B cell (primary cell): ENCODE measurements around the gene MRNIP. TPM values are rescaled to one million over a fixed set of nuclear protein-coding genes. Genes with fewer than 3 reads are reported as not detected.

Experiments
- ATAC-seq: fragments of 200-7000 bp; cut with Tn5 transposase; one replicate; pipeline ENCODE4 v1.10.0; 2021; ENCODE audit warnings: low read depth, mild to moderate bottlenecking, moderate number of reproducible peaks, moderate library complexity
- CTCF ChIA-PET: fragments of 350-600 bp; sonication (Branson Sonifier 250); formaldehyde crosslinking; loops from one replicate; lab custom pipeline; 2021; ENCODE audit warnings: antibody characterized with exemption, inconsistent platforms; lab: Charles Lee
- POLR2A ChIA-PET: fragments of 350-600 bp; sonication (Branson Sonifier 250); formaldehyde crosslinking; loops from one replicate; lab custom pipeline; 2021; ENCODE audit warnings: antibody characterized with exemption; lab: Charles Lee
- DNase-seq: peaks from one replicate; pipeline ENCODE4 v3.0.0; 2013
- H2AFZ ChIP-seq: 2 replicates; pipeline ENCODE4 v1.6.1; 2012; ENCODE audit warnings: mild to moderate bottlenecking, low read depth, low read length; ENCODE audit not compliant: insufficient read depth, poor library complexity, severe bottlenecking
- H3K27ac ChIP-seq, 2 donors: 1 replicate in 1 of 2; 2 replicates in 1 of 2; pipeline ENCODE4 v1.5.1; 2012 to 2013; ENCODE audit warnings: low read length in 2 of 2, mild to moderate bottlenecking in 2 of 2, moderate library complexity in 1 of 2
- H3K27me3 ChIP-seq, 4 experiments: fragments of 200-600 bp in 1 of 4; sonication (generic) in 1 of 4; replicated peaks in 1 of 4; 1 replicate in 2 of 4; 2 replicates in 2 of 4; pipeline versions ENCODE4 v1.6.1 to v1.7.0; 2013 to 2016; ENCODE audit warnings: low read length in 3 of 4, mild to moderate bottlenecking in 2 of 4, mixed read lengths in 1 of 4, moderate library complexity in 1 of 4; ENCODE audit not compliant: insufficient read depth in 4 of 4, control insufficient read depth in 3 of 4; ENCODE audit errors: control extremely low read depth in 1 of 4
- H3K36me3 ChIP-seq, 2 experiments: replicated peaks in 1 of 2; 1 replicate in 1 of 2; 2 replicates in 1 of 2; pipeline versions ENCODE4 v1.6.1 to v1.7.1; 2013; ENCODE audit warnings: low read length in 1 of 2; ENCODE audit not compliant: insufficient read depth in 2 of 2, control insufficient read depth in 1 of 2; ENCODE audit errors: control extremely low read depth in 1 of 2, extremely low read depth in 1 of 2
- H3K4me1 ChIP-seq, 2 donors: fragments of 200-600 bp in 1 of 2; sonication (generic) in 1 of 2; 1 replicate in 1 of 2; 2 replicates in 1 of 2; pipeline versions ENCODE4 v1.5.1 to v1.6.1; 2013 to 2017; ENCODE audit warnings: low read length in 2 of 2; ENCODE audit not compliant: control insufficient read depth in 2 of 2, insufficient read depth in 2 of 2
- H3K4me2 ChIP-seq: replicated peaks from 2 replicates; pipeline ENCODE3; 2012; ENCODE audit warnings: mild to moderate bottlenecking, low read depth, low read length; ENCODE audit not compliant: poor library complexity, severe bottlenecking
- H3K4me3 ChIP-seq, 5 experiments: fragments of 200-600 bp in 1 of 5; sonication (generic) in 1 of 5; 1 replicate in 3 of 5; 2 replicates in 2 of 5; pipeline versions ENCODE4 v1.5.1 to v1.7.0; 2011 to 2016; ENCODE audit warnings: low read length in 4 of 5, mild to moderate bottlenecking in 4 of 5, low read depth in 2 of 5, control low read depth in 1 of 5, moderate library complexity in 1 of 5; ENCODE audit not compliant: insufficient read depth in 1 of 5; ENCODE audit errors: control extremely low read depth in 1 of 5, extremely low read depth in 1 of 5
- H3K79me2 ChIP-seq: fragments of 200-600 bp; sonication (generic); one replicate; pipeline ENCODE4 v1.6.0; 2016; ENCODE audit warnings: low read length; ENCODE audit not compliant: control insufficient read depth, insufficient read depth
- H3K9ac ChIP-seq: fragments of 200-600 bp; sonication (generic); 2 replicates; pipeline ENCODE4 v1.6.1; 2017; ENCODE audit warnings: mild to moderate bottlenecking, low read length, moderate library complexity
- H3K9me3 ChIP-seq, 3 donors: one replicate each; pipeline versions ENCODE4 v1.6.1 to v1.7.1; 2013; ENCODE audit warnings: low read length in 2 of 3; ENCODE audit not compliant: control insufficient read depth in 2 of 3, insufficient read depth in 1 of 3; ENCODE audit errors: control extremely low read depth in 1 of 3
- H4K20me1 ChIP-seq: 2 replicates; pipeline ENCODE4 v1.6.0; 2012; ENCODE audit warnings: mild to moderate bottlenecking, low read length; ENCODE audit not compliant: insufficient read depth, control insufficient read depth, poor library complexity, severe bottlenecking
- H3K27ac Mint-ChIP-seq: one replicate; pipeline ENCODE4 v1.8.0; 2021; ENCODE audit warnings: mixed read lengths
- H3K27me3 Mint-ChIP-seq: one replicate; pipeline ENCODE4 v1.8.0; 2021; ENCODE audit warnings: mixed read lengths
- H3K4me1 Mint-ChIP-seq: one replicate; pipeline ENCODE4 v1.8.0; 2021; ENCODE audit warnings: mixed read lengths
- H3K4me3 Mint-ChIP-seq: one replicate; pipeline ENCODE4 v1.8.0; 2021; ENCODE audit warnings: mixed read lengths
- H3K9me3 Mint-ChIP-seq: one replicate; pipeline ENCODE4 v1.8.0; 2022; ENCODE audit warnings: mixed read lengths; ENCODE audit not compliant: insufficient read depth
- CTCF ChIP-seq: fragments of 200-600 bp; IDR thresholded peaks from one replicate; pipeline ENCODE4 v1.8.0; 2022; ENCODE audit warnings: antibody characterized with exemption, mild to moderate bottlenecking
- EZH2 ChIP-seq: IDR thresholded peaks from 2 replicates; pipeline ENCODE4 v1.6.1; 2012; ENCODE audit warnings: borderline replicate concordance, low read depth, mild to moderate bottlenecking, moderate library complexity, low read length; ENCODE audit not compliant: insufficient read depth, poor library complexity, severe bottlenecking
- WGBS: methylation state at CpG from one replicate; pipeline ENCODE4 v1.1.5; 2013; ENCODE audit warnings: missing lambda C conversion rate; ENCODE audit not compliant: insufficient coverage; 5-methylcytosine and 5-hydroxymethylcytosine counted together
- intact Hi-C: fragments of 100-400 bp; cut with micrococcal nuclease; formaldehyde crosslinking; loops from one replicate; pipeline ENCODE4 v1.10.0; 2022
- polyA plus RNA-seq: library from polyadenylated mRNA; depleted of rRNA; stranded (reverse); fragments of >200 nt; gene quantifications from 2 replicates; pipeline ENCODE4 v1.2.3, GENCODE V29; 2012
- total RNA-seq, 2 donors: library from RNA; stranded (reverse); fragments of 120-200 nt in 1 of 2; gene quantifications; 1 replicate in 1 of 2; 2 replicates in 1 of 2; pipeline versions ENCODE4 v1.2.3 to v1.2.4, GENCODE V29; 2013 to 2022

MRNIP gene
- total and polyA plus RNA-seq, 2 donors (not counting 1 experiment from before 2014, with no cell fraction given) = 152 to 178 TPM

GRCh38 chr5:179862296-179862695, 3.7 kb upstream of the MRNIP start:
- Histone ChIP-seq H3K9ac (no peak overlapping the region), H4K20me1 (peaks cover 4% of the 10 kb centered on the region), H3K27me3 (no peaks in the 10 kb centered on the region), H2AFZ (no peak overlapping the region), H3K9me3 (peaks cover 0 to 5% (median 0%) of the 10 kb centered on the region in 3 donors), H3K79me2 (peaks cover 5% of the 10 kb centered on the region), H3K4me1 (peaks cover 4 to 11% of the 10 kb centered on the region in 2 donors), H3K27ac (no peak overlapping the region), H3K4me3 (no peak overlapping the region), H3K36me3 (peaks cover 0 to 33% of the 10 kb centered on the region in 2 experiments), H3K4me2 (no peak overlapping the region)
- DNase-seq (no peak), ATAC-seq (no peak)
- 94% methylated on average over 2 of the region's 2 CpGs for WGBS
- Mint-ChIP-seq H3K27ac (no peak overlapping the region), H3K4me1 (peaks cover 25% of the 10 kb centered on the region), H3K9me3 (no peaks in the 10 kb centered on the region), H3K27me3 (no peaks in the 10 kb centered on the region), H3K4me3 (no peak overlapping the region)
- ChIA-PET POLR2A (no interaction called here), CTCF (interaction anchor here (1.0 kb wide), 1 partner anchor 9 kb away, joined by 3 read pairs; no protein-coding TSS in a partner anchor)
- intact Hi-C loops = no loop called here
- TF ChIP-seq CTCF (no peak), EZH2 (no peak)

DNA sequence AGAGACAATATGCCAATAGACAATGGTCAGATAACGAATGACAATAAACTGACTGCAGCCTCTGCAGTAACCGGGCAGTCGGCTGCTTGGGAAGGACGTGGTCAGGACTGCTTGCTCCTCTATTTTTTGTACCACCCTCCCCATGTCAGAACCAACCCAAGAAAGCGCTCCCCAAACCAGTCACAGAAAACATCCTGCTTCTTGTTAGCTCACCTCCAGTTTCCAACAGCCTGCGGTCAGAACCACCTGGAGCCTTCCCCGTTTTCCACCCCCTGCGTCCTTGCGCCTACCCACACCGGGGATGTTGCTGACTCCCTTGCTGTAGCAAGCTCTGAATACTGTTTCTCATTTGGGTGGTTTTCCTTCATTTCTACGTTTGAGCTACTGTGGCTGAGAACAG, 1.7 kb upstream of the MRNIP start:
- H3K27me3 Mint-ChIP-seq = no peaks in the 10 kb centered on the region
- POLR2A ChIA-PET = no interaction called here
- peaks cover 24% of the 10 kb centered on the region for H3K79me2 ChIP-seq

More for the DNA sequence above, 1.7 kb upstream of the MRNIP start:
- H3K4me3 ChIP-seq = no peak overlapping the region
- H3K27ac ChIP-seq = no peak overlapping the region
- ATAC-seq = no peak
- peaks cover 15% of the 10 kb centered on the region for H4K20me1 ChIP-seq
- H3K9me3 ChIP-seq = peaks cover 0 to 5% (median 0%) of the 10 kb centered on the region in 3 donors
- H3K9me3 Mint-ChIP-seq = no peaks in the 10 kb centered on the region
- DNase-seq = no peak
- 93% methylated on average over 8 of the region's 11 CpGs for WGBS
- no peak for TF ChIP-seq CTCF
- no peak for TF ChIP-seq EZH2
- no peak overlapping the region for H2AFZ ChIP-seq
- H3K4me2 ChIP-seq = no peak overlapping the region
- intact Hi-C loops = no loop called here
- H3K27ac Mint-ChIP-seq = peak overlapping the region; percentile 15
- peaks cover 0 to 25% of the 10 kb centered on the region in 2 experiments for H3K36me3 ChIP-seq
- peaks cover 27% of the 10 kb centered on the region for H3K4me1 Mint-ChIP-seq
- CTCF ChIA-PET = interaction anchor here (1.4 kb wide), 1 partner anchor 97 kb away, joined by 3 read pairs; no protein-coding TSS in a partner anchor
- H3K27me3 ChIP-seq = no peaks in the 10 kb centered on the region
- H3K4me3 Mint-ChIP-seq = peak overlapping the region; percentile 70
- peaks cover 5 to 15% of the 10 kb centered on the region in 2 donors for H3K4me1 ChIP-seq
- H3K9ac ChIP-seq = no peak overlapping the region
